ENCODE data around the gene FRMD1.

FRMD1 gene

DNA sequence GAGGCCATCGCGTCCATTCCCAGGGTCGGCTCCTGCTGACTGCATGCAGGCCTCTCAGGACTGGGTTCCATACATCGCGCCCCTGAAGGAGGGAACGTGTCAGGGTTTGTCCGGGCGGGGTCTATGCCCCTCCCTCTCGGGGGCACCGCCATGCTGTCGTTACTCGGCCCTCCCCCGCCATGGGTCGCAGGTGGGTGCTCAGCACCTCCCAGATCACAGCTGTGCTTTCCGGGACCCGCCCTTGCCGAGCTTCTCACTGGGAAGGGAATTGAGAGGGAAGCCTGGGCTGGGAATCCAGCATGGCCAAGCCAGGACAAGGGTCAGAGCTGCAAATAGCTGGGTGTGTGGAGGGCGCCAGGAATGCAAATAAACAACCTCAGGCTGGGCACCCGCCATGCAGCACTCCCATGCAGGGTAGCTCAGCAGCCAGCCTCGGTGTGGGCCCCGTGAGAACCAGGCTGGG lies at the start of gene FRMD1:
Gene FRMD1 (minus strand): TSS at position 270 of the 463 bp plus-strand sequence. CDS start 118 bp downstream, at position 152.
- no peak for DNase-seq

DNA sequence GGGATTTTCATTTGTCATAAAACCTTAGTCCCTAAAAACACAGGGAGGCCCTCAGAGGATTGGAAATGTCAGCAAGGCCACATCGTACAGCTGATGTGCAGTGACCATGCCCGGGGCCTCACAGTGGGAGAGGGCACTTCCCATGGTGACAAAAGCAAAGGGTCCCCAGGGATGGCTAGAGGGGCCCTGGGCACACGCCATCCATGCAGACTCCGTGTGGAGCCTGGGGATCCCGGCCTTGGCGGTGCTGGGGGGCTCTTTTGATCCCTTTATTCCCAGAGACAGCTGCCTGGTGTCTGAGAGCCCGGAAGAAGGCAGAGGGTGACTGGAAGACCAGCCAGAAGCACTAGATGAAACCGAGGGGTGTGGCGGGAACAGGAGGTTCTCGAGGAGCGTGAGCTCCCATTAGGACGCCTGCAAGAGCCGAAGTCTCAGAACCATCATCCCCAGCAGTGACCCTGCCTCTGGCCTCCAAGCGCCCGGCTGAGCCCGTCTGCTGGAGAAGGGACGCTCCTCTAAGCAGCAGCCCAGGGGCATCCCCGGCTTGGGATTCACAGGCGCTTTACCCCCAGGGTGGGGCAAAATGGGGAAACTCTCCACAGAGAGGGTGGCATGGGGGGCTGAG lies 49.1 kb upstream of the FRMD1 start:
- no peak for DNase-seq

DNA sequence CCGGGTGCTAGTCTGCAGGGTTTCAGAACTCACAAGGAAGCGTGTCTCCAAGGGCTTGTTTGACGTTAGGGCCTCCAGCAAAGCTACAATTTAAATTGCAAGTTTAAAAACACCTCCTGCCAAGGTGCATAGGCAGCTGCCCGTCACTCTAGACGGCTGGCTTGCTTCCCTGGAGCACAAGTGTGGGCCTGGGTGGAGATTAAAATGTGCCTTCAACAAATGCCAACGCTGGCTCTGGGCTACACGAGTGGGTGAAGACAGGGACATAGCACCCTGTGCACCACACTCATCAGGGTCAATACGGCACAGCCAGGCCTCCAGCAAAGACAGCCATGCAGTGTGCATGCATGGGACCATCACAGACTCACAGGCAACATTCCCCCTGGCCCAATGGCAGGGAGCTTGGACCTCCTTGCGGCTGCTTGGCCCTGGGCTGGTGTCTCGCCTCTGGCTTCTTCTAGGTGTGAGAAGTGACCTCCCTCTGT lies 48.4 kb upstream of the FRMD1 start:
- DNase-seq, result no peak

DNA sequence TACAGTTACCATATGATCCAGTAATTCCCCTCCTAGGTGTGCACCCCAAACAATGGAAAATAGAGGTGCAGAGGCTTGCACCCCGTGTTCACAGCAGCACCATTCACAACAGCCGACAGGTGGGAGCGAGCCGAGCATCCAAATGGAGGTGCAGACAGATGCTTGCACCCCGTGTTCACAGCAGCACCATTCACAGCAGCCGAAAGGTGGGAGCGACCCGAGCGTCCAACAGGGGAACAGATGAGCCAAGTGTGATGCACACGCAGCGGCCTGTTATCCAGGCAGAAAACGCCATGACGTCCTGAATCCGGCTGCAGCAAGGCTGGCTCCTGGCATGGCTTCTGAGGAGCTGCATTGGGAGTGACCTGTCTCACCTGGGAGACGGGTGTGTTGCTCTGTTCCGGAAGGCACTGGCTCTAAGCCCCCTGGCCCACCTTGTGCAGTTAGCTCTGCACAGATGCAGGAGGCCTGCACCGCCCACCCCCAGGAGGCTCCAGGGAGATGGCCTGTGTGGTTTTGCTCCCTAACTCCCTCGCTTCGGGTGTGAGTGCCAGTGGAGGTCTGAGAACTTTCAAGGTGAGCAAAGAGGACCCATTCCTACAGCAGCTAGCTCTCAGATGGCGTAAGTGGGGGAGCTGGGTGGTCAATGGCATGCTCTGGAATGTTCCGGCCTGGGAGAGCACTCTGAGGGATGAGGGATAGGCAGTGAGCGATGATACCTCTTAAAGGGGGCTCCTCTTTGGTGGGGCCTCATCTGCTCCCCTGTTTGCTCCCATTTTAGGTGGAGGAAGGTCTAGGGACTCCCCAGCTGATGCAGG lies 47.8 kb upstream of the FRMD1 start:
- no peak for DNase-seq

DNA sequence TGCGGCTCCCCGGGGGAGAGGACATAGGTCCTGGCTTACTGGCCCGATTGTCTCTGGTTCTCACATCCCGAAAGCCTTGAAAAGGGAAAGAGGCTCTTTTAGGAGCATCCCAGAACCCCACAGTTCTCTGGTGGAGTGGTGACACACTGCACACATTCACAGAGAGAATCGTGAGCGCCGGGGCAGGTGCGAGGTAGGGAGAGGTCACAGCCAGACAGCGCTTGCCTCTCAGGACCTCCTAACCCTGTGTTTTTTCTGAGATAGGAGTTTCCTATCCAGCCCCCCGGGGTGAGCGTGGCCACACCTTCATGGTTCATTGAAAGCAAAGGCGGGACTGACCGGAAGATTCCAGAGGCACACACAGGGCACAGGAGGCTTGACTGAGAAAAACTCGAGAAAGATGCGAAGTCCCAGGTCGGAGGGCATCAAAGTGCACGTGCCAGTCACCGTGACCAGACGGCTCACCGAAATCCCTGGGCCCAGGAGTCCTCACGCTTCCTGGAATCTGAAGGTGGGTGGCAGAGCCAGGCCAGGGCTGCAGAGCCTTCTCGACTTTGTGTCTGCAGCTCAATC lies 46.5 kb upstream of the FRMD1 start:
- DNase-seq, result no peak

DNA sequence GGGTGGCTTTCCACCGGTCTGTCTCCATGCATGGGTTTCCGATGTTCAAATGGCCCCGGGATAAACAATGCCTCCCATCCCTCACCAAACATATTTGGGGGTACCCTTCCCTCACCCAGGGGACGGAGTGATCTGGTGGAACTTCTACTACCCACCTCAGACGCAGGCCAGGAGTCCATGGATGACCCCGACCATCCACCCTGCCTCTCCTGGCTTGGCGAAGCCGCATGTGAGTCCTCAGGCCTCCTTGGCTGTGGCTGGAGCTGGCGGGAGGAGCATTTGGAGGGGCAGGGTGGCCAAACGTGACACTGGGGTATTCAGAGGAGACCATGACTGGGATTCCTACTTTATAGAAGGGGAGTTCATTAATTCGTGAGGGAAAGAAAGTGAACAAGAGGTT lies 45.9 kb upstream of the FRMD1 start:
- no peak for DNase-seq

DNA sequence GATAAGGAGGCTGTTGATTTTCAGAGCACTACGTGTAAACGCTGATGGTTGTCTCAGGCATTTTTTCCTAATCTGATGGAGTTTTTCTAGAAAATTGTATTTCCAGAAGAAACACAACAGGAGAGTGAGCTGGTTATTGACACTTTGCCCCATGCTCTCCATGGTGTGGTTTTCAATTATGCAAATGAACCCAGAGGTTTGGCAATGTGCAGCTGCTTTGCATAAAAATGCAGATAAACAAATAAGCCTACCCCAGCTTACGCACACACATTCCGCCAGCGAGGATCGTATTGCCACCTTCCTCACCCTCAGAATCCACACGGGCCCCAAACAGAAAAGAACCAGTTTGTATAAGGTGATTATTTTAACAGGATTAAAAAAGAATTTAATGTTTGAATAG lies 45.1 kb upstream of the FRMD1 start:
- DNase-seq, result no peak

DNA sequence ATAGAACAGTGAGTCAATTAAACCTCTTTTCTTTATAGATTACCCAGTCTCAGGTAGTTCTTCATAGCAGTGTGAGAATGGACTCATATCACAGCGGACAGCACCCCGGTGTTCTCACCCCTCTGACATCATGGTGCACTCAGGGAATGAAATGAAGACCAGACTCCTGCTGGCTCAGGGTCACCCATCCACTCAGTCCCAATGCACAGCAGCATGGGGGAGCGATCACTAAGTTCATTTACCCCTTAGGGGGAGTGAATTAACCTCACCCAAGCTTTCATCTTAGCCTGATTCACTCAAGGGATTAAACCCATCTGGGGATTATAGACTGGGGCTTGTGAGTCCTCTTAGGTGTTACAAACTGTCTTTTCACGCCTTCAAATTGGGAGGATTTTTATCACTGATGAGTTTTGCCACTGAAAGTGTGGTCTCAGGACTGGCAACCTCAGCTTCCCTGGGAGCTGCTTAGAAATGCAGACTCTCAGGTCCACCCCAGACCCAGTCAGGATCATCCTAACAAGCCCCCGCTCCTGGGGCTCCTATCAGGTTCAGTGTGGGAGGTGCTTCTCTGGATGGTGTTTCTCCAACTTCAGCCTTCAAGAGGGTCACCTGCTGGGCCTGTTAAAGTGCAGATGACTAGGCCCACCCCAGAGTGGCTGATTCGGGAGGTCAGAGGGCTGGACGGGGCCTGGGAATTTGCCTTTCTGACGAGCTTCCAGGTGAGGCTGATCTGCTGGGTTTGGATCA lies 44.3 kb upstream of the FRMD1 start:
- DNase-seq, result no peak

DNA sequence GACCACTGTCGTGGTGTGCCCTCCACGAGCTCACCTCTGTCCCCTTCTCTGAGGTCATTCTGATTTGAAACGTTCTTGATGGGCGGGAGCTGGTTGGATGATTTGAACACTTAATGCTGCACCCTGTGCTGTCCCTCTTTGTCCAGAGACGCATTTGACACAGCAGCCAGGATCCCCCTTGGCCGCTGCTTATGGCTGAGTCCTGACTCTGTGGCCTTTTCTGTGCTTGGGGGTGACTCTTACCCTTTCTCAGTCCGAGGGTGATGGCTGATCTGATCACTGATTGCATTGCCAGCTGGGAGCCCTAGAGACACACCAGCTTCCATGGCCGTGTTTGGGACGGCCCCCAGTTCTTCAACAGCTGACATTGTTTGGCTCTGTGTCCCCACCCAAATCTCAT lies 43.5 kb upstream of the FRMD1 start:
- DNase-seq, result no peak

DNA sequence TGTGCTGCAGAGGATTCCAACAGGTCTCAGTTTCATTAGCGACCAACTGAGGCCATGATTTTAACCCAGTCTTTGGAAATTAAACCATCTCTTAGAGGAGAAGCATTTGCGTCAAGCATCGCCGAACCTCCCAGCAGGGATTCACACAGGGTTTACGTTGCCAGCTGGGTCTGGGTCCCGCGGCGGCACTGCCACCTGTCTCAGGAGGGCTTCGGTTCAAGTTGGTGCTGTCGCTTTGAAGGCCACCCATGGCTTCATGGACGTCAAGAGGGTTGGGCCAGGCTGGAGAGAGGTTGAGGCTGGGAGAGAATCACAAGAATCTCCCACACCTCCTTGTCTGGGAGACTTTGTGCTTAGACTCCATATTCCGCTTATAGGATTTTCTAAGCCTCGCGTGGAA lies 43.0 kb upstream of the FRMD1 start:
- no peak for DNase-seq

DNA sequence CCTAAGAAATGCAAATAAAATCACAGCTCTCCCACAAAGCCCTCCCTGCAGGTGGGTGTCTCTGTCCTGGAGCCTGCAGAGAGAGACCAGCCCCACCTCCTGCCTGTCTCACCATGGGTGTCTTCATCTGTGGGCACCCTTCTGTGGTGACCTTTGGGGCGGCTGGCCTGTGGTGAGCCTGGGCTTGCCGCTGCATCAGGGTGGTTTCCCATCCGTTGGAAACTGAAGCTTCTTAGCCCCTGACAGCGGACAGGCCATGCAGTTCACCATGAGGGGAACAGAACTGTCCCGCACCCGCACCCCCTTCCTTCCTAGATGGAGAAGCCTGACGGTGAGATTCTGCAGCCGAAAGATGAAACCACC lies 42.3 kb upstream of the FRMD1 start:
- DNase-seq, result no peak

DNA sequence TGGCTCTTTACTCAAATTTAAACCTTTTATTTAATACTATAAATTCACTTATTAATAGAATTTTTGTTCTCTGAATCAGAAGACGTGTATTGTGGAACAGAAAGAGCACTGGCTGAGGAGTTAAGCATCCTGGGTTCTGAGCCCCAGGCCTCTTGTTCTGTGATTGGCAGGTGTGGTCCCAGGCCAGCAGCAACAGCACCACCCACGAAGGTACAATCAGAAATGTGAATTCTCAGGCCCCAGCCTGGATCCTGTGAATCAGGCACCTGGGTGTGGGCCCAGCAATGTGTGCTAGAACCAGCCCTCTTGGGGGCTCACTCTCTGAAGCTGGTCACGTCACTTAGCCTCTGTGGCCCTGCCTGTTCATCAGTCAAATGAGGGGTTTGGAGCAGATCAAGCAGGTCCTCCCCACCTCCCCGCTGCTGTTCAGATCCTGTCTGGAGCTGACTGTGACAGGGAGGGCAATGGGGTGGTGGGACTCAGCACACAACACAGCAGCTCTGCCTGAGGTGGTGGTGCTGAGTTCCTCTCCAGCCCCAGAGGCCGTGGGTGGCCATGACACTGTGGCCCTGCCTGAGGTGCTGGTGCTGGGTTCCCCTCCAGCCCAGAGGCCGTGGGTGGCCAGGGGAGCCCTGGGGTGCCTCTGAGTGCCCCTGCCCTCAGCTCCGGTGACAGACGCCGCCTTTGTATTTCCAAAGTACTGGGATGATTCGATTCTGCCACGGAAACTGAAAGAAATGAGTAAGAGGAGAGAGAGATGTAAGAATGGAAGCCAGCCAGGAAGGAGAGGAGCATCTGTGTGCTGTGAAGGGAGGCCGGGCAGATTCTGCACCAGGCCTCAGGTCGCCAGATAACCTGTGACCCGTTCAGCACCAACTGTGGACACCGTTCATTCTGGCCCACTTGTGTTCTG lies 41.6 kb upstream of the FRMD1 start:
- no peak for DNase-seq

DNA sequence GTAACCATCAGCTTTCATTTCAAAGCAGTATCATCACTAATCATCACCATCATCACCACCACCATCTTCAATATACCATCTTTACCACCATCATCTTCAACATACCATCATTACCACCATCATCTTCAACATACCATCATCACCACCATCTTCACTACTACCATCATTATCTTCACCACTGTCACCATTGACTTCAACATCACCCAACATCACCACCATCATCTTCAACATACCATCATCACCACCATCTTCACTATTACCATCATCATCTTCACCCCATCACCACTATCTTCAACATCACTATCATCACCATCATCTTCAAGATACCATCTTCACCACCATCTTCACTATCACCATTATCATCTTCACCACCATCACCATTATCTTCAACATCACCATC lies 40.5 kb upstream of the FRMD1 start:
- no peak for DNase-seq

DNA sequence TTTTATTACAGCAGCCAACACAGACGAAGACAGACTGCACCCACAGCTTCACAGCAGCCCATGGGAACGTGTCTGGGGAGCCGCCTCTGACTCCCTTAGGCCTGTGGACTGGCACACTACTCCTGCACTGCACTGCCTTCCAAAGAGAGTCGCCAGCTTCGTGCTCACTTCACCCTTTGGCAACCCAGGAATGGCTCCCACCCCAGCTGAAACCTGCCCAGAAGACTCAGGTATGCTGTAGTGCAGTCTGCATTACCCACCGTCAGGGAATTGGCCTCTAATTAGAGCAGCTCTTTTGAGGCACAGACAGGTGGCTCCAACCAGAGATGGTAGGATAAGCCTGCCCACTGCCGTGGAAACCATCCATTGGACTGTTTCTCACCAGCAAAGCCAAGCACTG lies 39.9 kb upstream of the FRMD1 start:
- no peak for DNase-seq

DNA sequence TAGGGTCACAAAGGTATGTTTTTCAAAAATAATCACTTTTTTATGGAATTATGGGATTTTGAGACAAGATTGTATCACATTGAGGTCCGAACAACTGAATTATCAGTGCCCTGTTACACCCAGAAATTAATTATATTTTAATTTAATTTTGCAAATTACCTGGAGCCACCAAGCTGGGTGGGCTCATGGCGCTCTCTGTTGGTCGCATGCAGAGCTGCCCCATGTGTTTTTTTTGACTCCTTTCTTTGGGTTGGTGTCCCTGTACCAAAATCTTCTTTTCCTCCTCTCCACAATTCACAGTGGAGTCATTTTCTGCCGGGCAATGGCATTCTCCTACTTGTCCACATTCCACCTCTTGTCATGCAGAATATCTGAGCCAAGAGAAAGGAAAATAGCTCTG lies 38.9 kb upstream of the FRMD1 start:
- no peak for DNase-seq

DNA sequence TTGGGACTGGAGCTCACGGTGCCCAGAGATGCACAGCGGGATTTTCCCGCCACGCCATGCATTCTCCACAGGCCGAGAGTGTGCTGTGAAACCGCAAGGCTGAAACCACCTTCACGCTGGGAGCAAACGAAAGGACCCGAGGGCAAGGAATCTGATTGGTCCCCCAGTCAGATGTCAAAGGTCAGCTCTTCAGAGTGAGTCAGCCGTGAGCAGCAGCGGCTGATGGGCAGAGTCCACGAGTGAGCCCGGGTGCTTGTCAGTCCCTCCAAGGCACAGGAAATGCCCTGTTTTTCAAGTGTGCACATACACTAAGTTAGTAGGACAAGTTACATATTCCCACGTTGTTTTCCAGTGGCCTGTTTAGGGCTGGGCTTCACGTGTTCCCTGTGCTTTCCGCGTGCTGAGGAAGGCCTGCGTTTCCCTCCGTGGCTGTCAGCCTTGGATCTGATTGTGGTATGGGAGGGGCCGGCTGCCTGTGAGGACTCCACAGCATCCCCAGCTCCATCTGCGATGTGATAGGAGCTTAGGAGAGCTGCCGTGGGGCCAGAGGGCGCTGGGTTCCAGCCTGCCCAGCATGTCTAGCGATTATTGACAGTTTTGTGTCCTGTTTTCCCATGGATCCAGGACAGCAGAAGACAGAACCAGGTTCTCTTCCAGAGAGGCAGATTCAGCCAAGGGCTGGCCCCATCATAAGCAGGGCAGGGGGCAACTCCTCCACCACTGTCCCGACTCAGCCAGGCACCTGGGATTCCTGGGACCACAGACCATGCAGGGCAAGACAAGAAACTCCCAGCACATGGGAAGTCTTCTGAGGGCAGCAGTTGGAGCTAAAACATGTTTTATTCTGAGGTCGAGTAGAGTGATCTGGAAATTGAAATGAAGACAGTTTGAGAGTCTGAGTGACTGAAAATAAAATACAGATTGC lies 38.2 kb upstream of the FRMD1 start:
- no peak for DNase-seq

DNA sequence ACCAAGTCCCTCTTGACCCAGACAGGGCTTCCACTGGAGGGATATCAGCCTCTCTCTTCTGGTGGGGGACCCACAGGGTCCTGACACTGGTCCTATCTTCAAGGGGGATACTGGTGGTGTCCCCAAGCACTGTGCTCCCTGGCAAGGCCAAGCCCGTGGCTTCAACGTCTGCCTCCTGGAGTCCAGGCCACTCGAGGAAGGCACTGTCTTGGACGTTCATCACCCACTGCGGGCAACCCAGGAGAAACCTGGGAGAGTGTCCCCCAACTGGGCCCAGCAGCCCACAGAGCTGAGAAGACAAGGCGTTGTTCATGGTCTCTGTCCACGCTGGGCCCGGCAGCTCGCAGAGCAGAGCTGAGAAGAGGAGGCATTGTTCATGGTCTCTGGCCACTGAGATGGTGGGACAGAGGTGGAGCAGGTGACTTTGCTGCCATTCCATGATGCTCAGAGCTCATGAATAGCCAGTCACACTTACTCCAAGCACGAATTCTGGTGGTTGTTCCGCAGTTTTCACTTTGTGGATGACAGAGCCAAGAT lies 37.5 kb upstream of the FRMD1 start:
- no peak for DNase-seq

DNA sequence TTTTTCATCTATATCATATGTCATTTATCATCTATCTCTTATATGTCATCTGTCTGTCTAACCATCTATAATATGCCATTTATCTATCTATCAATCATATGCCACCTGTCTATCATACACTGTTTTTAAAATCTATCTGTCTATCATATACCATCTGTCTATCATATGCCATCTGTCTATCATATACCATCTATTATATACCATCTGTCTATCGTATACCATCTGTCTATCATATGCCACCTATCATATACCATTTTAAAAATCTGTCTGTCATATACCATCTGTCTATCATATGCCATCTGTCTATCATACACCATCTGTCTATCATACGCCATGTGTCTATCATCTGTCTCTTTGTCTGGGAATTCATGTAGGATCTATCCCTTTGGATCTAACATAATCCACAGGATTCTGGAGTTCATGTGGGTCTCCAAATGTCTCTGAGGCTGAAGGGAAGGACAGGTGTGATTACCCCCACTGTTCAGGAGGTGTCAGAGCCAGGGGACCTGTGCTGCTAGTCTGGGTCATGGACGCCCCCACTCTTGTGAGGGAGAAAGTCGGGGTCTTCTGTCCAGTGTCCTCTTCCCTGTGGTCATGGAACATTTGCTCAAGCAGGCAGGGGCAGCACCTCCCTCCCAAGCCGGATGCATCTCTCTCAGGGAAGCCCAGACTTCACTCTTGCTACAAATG lies 36.9 kb upstream of the FRMD1 start:
- DNase-seq, result no peak

DNA sequence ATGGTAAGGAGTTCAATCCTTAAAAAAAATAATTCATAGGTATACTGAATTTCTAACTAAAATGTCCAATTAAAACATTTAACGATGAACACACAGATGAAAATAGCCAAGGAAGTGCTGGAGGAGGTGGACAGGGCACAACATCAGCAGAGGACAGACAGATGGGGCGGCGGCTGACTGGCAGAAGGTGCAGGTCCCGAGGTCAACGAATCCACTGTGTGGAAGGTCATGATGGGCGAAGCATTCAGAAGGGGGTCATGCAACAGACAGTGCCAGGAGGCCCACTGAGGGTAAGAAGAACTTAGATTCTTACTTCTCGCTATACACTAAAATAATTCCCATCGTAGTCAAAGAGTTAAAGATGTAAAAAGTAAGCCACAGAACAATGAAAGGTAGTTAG lies 34.2 kb upstream of the FRMD1 start:
- no peak for DNase-seq

DNA sequence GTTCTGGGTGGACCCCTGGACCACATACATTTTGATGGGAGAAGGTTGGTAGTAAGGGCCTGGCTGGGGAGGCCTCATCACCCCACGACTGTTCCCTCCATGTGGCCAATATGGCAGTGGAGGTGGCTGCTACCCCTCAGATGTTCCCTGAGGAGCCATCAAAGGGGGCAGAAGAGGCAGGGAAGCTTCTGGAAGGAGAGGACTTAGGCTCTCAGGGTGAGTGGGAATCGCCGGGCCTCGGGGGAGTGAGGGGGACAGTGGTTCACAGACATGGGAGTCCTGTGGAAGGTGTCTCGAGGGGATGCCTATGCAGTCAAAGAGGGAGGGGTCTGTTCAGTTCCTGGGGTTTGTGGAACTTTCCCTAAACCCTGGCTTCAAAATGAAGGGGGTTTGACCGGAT lies 32.9 kb upstream of the FRMD1 start:
- DNase-seq, result no peak

Measured in NCI-H446 treated with DMSO at 0.1 percent for 48 hours (cell line).